Upper lobe of left lung (tissue), 6 donors: ENCODE data around the gene ACAD9. TPM values are rescaled to one million over a fixed set of nuclear protein-coding genes. Genes with fewer than 3 reads are reported as not detected.

Experiments used
- ATAC-seq, 2 donors: fragments of 200-7000 bp; cut with Tn5 transposase; one replicate each; pipeline ENCODE4 v1.9.1; 2022; ENCODE audit warnings: mild to moderate bottlenecking in 2 of 2, moderate library complexity in 2 of 2; ENCODE audit not compliant: low FRiP score in 2 of 2
- DNase-seq, 2 donors: peaks; one replicate each; pipeline ENCODE4 v3.0.0-alpha.2; 2019 to 2020
- H3K27ac ChIP-seq, 4 donors: fragments of 200-600 bp; sonication (generic); one replicate each; pipeline ENCODE4 v1.5.1; 2016 to 2019
- H3K27me3 ChIP-seq, 4 donors: fragments of 200-600 bp; sonication (generic); one replicate each; pipeline ENCODE4 v1.5.1; 2017 to 2019
- H3K36me3 ChIP-seq, 4 donors: fragments of 200-600 bp; sonication (generic); one replicate each; pipeline ENCODE4 v1.5.1; 2016 to 2019
- H3K4me1 ChIP-seq, 4 donors: fragments of 200-600 bp; sonication (generic); one replicate each; pipeline ENCODE4 v1.5.1; 2018 to 2019
- H3K4me3 ChIP-seq, 4 donors: fragments of 200-600 bp; sonication (generic); one replicate each; pipeline ENCODE4 v1.5.1; 2017 to 2019; ENCODE audit warnings: mild to moderate bottlenecking in 2 of 4, moderate library complexity in 1 of 4
- H3K9me3 ChIP-seq, 4 donors: fragments of 200-600 bp; sonication (generic); one replicate each; pipeline ENCODE4 v1.5.1; 2018 to 2019
- CTCF ChIP-seq, 6 experiments: fragments of 450-650 bp in 4 of 6; fragments of 200-600 bp in 2 of 6; sonication (generic) in 2 of 6; IDR thresholded peaks; one replicate each; pipeline ENCODE4 v1.5.1; 2016 to 2019; ENCODE audit warnings: antibody characterized with exemption in 6 of 6
- EP300 ChIP-seq, 4 donors: sonication (generic); formaldehyde crosslinking; IDR thresholded peaks; one replicate each; pipeline ENCODE4 v1.5.1; 2017; ENCODE audit warnings: antibody characterized with exemption in 4 of 4, control low read depth in 2 of 4
- POLR2A ChIP-seq, 4 donors: fragments of 450-650 bp; IDR thresholded peaks; one replicate each; pipeline ENCODE4 v1.5.1; 2016 to 2017; ENCODE audit warnings: antibody characterized with exemption in 4 of 4, mild to moderate bottlenecking in 2 of 4
- POLR2AphosphoS5 ChIP-seq, 2 donors: sonication (generic); formaldehyde crosslinking; IDR thresholded peaks; one replicate each; pipeline ENCODE4 v1.5.1; 2017; ENCODE audit warnings: antibody characterized with exemption in 2 of 2
- WGBS, 2 donors: methylation state at CpG; one replicate each; pipeline ENCODE4 v1.1.5; 2017 to 2018; 5-methylcytosine and 5-hydroxymethylcytosine counted together
- total RNA-seq, 6 donors: library from RNA; depleted of rRNA in 4 of 6; stranded (reverse); fragments of >200 nt in 4 of 6; gene quantifications; one replicate each; pipeline versions ENCODE4 v1.1.0 to v1.2.1, GENCODE V29; 2016 to 2021
- donor health status: DM: no; HTN: no; CAD: no; lungs with moderate emphysema.
- donor health status: DM: no; HTN: yes; CAD: no; lungs with severe emphysema.

ACAD9 gene
- total RNA-seq, 6 donors from 2014 or later: 32.5 to 80.7 (median 44.0) TPM

GRCh38 chr3:128931046-128931445 lies 51.6 kb downstream of the ACAD9 start:
- no peaks in the 10 kb centered on the region for H3K36me3 ChIP-seq
- WGBS, 2 donors: 88 to 92% methylated on average over 7 to 10 of the region's 10 CpGs
- no peaks in the 10 kb centered on the region for H3K27me3 ChIP-seq
- no peak overlapping the region for H3K4me3 ChIP-seq
- TF ChIP-seq POLR2AphosphoS5 (IDR thresholded peaks at IDR 0.05) (no peak), CTCF (IDR thresholded peaks at IDR 0.05) (no peak), POLR2A (IDR thresholded peaks at IDR 0.05) (no peak), EP300 (IDR thresholded peaks at IDR 0.05) (no peak)
- ATAC-seq (no peak), DNase-seq (no peak)
- H3K27ac ChIP-seq: no peak overlapping the region
- no peaks in the 10 kb centered on the region for H3K4me1 ChIP-seq
- H3K9me3 ChIP-seq: peaks cover 0 to 6% (median 0%) of the 10 kb centered on the region in 4 donors

- TF ChIP-seq EP300 (IDR thresholded peaks at IDR 0.05) (no peak), POLR2A (IDR thresholded peaks at IDR 0.05) (no peak), CTCF (IDR thresholded peaks at IDR 0.05) (no peak), POLR2AphosphoS5 (IDR thresholded peaks at IDR 0.05) (no peak)
- H3K27ac ChIP-seq: no peak overlapping the region
- ATAC-seq: no peak
- WGBS, 2 donors: 64 to 83% methylated on average over 7 to 12 of the region's 12 CpGs
- DNase-seq: peak in 1 of 2 donors; percentile 48
- no peaks in the 10 kb centered on the region for H3K27me3 ChIP-seq
- no peaks in the 10 kb centered on the region for H3K36me3 ChIP-seq
- H3K9me3 ChIP-seq: peaks cover 0 to 6% (median 0%) of the 10 kb centered on the region in 4 donors
- H3K4me1 ChIP-seq: no peaks in the 10 kb centered on the region
- no peak overlapping the region for H3K4me3 ChIP-seq
Measured at GRCh38 chr3:128932516-128933212, 53.2 kb downstream of the ACAD9 start.

GRCh38 chr3:128933213-128933921 lies 53.9 kb downstream of the ACAD9 start:
- H3K27me3 ChIP-seq: no peaks in the 10 kb centered on the region
- H3K36me3 ChIP-seq: no peaks in the 10 kb centered on the region
- H3K9me3 ChIP-seq: peaks cover 0 to 6% (median 0%) of the 10 kb centered on the region in 4 donors
- H3K4me1 ChIP-seq: no peaks in the 10 kb centered on the region
- TF ChIP-seq POLR2A (IDR thresholded peaks at IDR 0.05) (no peak), EP300 (IDR thresholded peaks at IDR 0.05) (no peak), POLR2AphosphoS5 (IDR thresholded peaks at IDR 0.05) (no peak), CTCF (IDR thresholded peaks at IDR 0.05) (no peak)
- peak in 1 of 2 donors; percentile 36 for ATAC-seq
- 77 to 79% methylated on average over 5 to 9 of the region's 9 CpGs for WGBS, 2 donors
- no peak overlapping the region for H3K4me3 ChIP-seq
- no peak for DNase-seq
- no peak overlapping the region for H3K27ac ChIP-seq

GRCh38 chr3:128933922-128934253 lies 54.5 kb downstream of the ACAD9 start:
- H3K27me3 ChIP-seq: no peaks in the 10 kb centered on the region
- 91 to 100% methylated on average over 2 of the region's 2 CpGs for WGBS, 2 donors
- no peaks in the 10 kb centered on the region for H3K36me3 ChIP-seq
- H3K9me3 ChIP-seq: peaks cover 0 to 6% (median 0%) of the 10 kb centered on the region in 4 donors
- no peak for TF ChIP-seq POLR2AphosphoS5 (IDR thresholded peaks at IDR 0.05)
- no peak for TF ChIP-seq CTCF (IDR thresholded peaks at IDR 0.05)
- TF ChIP-seq POLR2A (IDR thresholded peaks at IDR 0.05): no peak
- no peak for TF ChIP-seq EP300 (IDR thresholded peaks at IDR 0.05)
- no peak overlapping the region for H3K27ac ChIP-seq
- no peaks in the 10 kb centered on the region for H3K4me1 ChIP-seq
- no peak overlapping the region for H3K4me3 ChIP-seq
- ATAC-seq (no peak), DNase-seq (no peak)
